Activated CD8-positive, alpha-beta memory T cell treated with anti-CD3 and anti-CD28 coated beads, Interleukin-2, amount 50 U/mL, for 4 hours (primary cell): ENCODE results near the gene CRYBA1.

Source experiments
- DNase-seq: peaks from one replicate; pipeline ENCODE4 v3.0.0-alpha.2; 2020

CRYBA1 gene

DNA sequence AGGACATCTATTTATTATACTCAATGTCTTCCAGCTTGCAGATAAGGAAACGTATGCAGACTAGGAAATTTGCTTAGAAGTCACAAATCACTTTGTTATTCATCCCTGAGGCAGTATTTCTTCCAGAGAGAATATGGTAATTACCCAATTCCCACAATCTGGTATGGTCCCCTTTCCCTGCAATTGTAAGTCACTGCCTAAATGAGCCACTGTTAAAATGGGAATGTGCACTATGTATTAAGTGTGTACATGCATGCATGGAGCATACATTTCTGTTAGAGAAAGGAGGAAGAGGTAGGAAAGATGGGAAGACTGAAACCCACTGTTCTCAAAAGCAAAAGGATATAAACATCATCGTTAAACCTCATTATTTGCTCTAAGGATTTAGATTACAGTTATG lies 37.3 kb downstream of the CRYBA1 start:
- no peak for DNase-seq

DNA sequence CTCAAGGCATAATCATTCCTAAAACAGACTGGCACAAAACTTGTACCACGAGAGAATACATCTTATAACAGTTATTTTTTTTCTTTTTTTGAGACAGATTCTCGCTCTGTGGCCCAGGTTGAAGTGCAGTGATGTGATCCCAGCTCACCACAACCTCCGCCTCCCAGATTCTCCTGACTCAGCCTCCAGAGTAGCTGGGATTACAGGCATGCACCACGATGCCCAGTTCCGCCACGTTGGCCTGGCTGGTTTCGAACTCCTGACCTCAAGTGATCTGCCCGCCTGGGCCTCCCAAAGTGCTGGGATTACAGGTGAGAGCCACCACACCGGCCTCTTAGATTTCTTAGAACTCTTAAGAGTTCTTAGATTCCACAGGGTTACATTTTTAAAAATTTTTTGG lies 43.2 kb downstream of the CRYBA1 start:
- DNase-seq, result no peak

DNA sequence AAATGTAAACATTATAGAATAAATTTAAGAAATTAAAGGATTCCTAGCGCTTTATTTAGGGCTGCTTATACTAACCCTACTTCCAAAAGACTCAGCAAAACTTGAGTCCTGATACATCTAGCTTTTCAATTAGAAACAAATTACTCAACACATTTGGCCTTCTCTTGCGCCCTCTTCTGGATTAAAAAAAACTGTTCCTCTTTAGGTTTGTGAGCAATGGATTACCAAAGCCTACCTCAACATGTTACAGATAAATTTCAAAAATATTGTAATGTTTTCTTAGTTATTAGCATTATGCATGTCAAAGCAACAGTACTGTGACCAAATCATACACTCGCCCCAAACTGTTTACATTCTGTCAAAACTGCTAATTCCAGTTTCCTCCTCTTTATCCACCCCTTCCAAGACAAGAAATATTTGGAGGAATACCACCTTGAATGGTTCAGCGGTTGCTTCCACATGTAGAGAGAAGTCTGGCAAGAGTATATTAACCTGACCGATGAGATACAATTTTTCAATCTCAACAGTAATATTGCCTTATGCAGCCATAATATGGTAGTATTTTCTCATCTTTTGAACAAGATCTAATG lies 44.6 kb downstream of the CRYBA1 start:
- no peak for DNase-seq

DNA sequence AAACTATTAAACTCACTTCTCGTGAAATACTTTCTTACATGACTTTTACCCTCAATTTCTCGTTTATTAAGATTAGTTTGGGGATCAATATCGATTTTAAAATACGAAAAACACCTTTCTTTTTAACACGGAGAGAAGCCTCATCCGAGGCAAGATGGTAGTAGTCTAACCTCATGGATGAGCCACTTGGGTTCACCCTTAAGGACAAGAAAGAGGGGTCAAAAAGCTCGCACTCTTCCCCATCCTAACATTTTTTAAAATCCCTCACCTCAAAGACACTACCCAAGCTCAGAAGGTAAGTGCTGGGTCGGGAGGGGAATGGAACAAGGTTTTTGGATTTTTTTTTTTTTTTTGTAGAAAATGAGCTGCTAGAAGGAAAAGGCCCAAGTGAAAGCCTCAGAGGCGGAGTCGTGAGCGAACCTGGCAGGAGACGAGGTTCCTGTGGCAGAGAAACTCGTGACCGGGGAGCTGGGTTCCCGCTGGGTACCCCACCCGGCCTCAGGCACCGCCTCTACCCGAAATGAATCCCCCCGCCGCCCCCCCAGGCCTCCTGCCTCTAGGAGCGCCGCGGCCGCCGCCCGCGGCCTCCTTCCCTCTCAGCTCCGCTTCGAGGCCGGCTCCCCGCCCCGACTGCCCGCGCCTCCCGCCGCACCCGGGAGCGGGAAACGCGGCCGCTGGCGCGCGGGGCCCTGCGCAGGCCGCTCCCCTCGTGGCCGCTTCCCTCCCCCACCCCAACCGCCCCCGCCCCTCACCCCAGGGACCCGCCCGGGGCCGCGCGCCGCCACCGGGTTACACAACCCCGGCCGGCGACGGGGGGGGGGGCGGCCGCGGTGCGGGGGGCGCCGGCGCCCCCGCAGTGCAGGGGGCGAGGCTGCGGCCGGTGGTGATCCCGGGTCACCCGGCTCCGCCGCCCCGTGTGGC lies 45.7 kb downstream of the CRYBA1 start:
- DNase-seq, result peak; percentile 66

DNA sequence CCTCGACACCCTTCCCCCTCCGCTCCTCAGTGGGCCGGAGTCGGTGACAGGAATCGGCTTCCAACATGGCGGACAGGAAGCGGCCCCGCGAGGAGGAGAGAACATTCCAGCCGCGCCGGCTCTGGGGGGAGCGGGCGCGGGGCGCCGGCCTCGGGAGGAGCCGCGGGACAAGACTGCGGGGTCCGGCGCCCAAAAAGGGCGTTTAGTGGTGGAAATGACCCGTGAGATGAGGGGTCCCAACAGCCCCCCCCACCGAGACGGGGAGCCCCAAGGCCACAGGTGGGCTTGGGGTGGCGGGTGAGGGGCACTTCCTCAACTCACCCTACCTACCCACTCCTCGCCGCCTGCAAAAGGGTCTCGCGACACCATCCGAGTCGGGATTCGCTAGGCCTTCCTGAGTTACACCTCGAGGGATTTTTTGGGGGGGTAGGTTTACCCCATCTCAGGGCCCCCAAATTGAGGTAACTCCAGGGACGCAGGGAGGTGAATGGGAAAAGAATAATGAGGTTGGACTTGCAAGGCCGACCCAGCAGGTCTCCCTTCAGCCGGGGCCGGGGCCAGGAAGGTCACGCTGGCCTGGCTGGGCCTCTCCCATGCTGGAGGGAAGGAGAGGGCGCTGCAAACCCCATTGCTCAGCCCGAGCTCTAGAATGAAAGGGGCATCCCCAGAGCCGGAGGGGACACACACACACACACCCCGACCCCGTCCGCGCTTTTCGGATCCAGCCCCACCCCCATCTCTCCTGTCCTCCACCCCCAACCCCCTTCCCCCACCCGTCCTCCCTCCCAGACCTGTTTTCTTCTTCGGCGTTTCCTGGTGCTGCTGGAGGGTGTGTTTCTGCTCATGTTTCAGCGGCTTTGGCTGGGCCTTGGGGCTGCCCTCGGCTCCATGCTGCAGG lies 46.6 kb downstream of the CRYBA1 start:
- peak; percentile 56 for DNase-seq

DNA sequence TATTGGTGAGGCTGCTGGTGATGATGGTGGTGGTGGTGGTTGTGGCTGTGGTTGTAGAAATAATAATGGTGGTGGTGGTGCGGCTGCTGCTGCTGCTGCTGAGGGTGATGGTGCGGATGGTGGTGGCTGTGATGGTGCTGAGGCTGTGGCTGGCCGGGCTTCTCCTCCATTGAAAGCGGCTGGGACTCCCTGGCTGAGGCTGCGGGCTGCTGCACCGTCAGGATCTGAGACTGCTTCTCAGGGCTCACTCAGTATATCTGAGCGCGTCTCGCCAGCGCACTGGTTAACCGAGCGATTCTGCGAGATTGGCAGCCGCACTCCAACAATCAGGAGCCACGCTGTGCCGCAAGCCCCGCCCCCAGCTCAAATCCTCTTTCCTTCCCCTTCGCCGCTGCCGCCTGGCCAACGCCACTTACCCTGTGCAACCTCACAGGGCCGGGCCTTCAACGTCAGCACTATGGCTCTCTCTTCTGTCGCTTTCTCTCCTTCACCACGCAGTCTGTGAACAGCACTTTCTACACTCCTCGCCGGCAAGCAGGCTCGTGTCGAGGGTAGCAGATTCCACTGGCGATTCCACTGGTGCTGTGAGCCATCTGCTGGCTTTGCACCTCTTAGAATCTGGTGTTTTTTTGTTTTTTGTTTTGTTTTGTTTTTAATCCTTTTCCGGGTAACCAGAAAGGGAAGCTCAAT lies 47.4 kb downstream of the CRYBA1 start, which contains the start of gene NUFIP2:
TSS of gene NUFIP2 (minus strand) at position 259 of the 690 bp plus-strand sequence. CDS start at position 170, 89 bp downstream.
- peak; percentile 98 for DNase-seq

DNA sequence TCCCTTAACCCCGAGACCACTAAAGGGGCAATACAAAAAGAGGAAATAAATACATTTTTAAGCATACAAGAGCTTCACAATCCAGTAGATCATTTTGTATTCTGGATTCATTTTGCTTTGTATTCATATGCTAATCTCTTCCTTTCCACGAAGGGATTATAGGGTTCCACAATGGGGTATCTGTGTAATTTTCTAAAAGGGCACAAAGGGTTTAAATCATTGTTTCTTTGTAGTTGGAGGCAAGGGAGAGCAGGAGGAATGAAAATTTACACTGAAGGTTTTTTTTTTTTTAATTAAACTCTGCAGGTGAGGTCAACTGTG lies 47.9 kb downstream of the CRYBA1 start:
- no peak for DNase-seq

DNA sequence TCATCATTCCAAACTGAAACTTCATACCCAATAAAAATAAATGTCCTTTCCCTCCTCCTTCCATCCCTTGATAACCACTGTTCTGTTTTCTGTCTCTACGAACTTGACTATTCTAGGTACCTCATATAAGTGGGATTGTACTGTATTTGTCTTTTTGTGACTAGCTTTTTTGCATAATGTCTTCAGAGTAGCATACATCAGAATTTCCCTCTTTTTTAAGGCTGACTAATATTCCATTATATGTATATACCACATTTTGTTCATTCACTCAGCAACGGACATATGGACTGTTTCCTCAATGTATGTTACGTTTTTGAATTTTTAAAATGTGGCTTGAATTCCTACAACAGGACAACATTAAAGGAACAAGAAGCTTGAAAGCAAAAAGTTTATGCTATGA lies 48.8 kb downstream of the CRYBA1 start:
- no peak for DNase-seq

DNA sequence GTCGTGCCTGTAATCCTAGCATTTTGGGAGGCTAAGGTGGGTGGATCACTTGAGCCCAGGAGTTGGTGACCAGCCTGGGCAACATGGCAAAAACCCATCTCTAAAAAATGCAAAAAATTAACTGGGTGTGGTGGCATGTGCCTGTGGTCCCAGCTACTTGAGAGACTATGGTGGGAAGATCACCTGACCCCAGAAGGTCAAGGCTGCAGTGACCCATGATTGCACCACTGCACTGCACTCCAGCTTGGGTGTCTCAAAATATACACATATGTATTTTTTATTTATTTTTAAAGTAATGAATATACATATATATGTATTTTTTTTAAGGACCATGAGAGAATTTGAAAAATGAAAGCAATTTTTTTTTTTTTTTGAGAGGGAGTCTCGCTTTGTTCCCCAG lies 52.4 kb downstream of the CRYBA1 start:
- DNase-seq, result no peak

DNA sequence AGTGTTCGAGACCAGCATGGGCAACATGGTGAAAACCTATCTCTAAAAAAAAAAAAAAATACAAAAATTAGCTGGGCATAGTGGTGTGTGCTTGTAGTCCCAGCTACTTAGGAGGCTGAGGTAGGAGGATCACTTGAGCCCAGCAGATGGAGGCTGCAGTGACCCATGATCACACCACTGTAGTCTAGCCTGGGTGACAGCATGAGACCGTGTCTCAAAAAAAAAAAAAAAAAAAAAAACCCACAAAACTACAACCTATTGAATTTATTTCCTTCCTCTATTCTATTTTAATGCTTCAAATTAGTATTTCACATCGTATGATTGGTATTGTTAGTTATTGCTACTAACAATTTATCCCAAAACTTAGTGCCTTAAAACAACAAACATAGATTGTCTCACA lies 56.7 kb downstream of the CRYBA1 start:
- no peak for DNase-seq
